GM12892 (cell line): ENCODE measurements around the gene LDB3.

ENCODE experiments used
- POLR2A ChIP-seq: IDR thresholded peaks from 2 replicates; pipeline ENCODE4 v1.6.1; 2011; ENCODE audit warnings: low read depth, low read length, control low read depth
- POLR2AphosphoS5 ChIP-seq: IDR thresholded peaks from 2 replicates; pipeline ENCODE4 v1.6.1; 2011; ENCODE audit warnings: low read depth, low read length, control low read depth
- TAF1 ChIP-seq: IDR thresholded peaks from 2 replicates; pipeline ENCODE4 v1.6.1; 2011; ENCODE audit warnings: low read depth, mild to moderate bottlenecking, control low read depth, low read length, borderline replicate concordance

GRCh38 chr10:86757113-86757972 is 89.0 kb downstream of the LDB3 start:
- TF ChIP-seq POLR2A (no peak), TAF1 (no peak), POLR2AphosphoS5 (no peak)
